ENCODE results near the gene CSRP1.
"Not testable (repeated sequence)": the region's sequence is repeated elsewhere in the genome, so short reads cannot be mapped to it uniquely, and the experiment has no call there.

CSRP1 gene

GRCh38 chr1:201506557-201507359, at the start of gene CSRP1:
Gene CSRP1, minus strand, starts transcription at chr1:201507123. Its CDS starts 10,820 bp downstream, at chr1:201496303.
- DNase-seq = peak; percentile 24

GRCh38 chr1:201555593-201555945, 48.6 kb upstream of the CSRP1 start:
- no peak for DNase-seq

DNA sequence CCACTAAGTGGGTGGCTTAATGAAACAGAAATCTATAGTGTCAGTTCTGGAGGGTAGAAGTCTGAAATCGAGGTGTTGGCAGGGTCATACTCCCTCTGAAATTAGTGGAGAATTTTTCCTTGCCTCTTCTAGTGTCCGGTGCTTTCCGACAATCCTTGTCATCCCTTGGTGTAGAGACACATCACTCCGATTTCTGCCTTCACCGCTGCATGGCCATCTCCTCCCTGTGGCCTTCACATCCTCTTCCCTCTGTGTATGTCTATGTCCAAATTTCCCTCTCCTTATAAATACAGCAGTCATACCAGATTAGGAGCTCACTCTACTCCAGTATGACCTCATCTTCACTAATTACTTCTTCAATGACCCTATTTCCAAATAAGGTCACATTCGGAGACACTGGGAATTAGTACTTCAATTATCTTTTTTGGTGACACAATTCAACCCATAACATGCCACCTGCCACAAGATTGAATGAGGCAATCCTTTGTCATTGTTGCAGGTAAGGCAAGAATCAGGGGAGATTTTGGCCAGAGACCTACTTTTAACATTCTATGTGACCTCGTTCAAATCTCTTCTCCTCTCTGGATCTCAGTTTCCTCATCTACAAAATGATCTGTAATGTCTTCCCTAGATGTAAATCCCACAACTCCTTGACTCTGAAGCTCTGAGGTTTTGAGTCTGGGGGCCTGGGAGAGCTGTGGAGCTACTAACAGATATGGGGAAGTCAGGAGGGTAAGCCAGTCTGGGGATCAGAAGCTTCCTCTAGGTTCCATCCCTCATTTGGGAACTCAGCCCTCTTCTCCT, 48.1 kb upstream of the CSRP1 start:
- DNase-seq = peak; percentile 18

- DNase-seq = no peak
These were observed 47.3 kb upstream of the CSRP1 start for GRCh38 chr1:201554190-201554600.

- no peak for DNase-seq
These were observed 46.7 kb upstream of the CSRP1 start for GRCh38 chr1:201553496-201554189.

DNA sequence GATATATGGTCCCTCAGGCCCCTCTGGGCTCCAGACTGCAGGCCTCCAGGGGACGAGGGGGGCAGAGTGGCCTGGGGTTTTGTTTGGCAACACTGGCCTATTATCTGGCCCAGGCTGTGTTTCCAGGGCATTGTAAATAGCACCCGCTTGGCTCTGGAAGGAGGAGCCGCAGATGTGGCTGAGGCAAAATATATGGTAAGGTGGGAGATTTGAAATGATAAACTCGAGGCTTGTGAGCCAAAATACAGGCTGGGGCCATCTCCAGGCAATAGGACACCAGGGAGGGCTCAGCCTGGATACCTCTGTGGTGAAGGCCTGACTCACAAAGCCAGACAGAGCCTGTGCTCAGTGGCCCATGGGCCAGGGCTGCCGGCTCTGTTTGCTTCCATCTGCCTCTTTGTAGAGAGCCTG, 46.0 kb upstream of the CSRP1 start:
- DNase-seq = no peak

GRCh38 chr1:201551877-201552731, 45.2 kb upstream of the CSRP1 start:
- DNase-seq = no peak

- no peak for DNase-seq
These were observed 44.2 kb upstream of the CSRP1 start for GRCh38 chr1:201551096-201551495.

GRCh38 chr1:201549522-201549921, 42.6 kb upstream of the CSRP1 start:
- DNase-seq = not testable (repeated sequence)

DNA sequence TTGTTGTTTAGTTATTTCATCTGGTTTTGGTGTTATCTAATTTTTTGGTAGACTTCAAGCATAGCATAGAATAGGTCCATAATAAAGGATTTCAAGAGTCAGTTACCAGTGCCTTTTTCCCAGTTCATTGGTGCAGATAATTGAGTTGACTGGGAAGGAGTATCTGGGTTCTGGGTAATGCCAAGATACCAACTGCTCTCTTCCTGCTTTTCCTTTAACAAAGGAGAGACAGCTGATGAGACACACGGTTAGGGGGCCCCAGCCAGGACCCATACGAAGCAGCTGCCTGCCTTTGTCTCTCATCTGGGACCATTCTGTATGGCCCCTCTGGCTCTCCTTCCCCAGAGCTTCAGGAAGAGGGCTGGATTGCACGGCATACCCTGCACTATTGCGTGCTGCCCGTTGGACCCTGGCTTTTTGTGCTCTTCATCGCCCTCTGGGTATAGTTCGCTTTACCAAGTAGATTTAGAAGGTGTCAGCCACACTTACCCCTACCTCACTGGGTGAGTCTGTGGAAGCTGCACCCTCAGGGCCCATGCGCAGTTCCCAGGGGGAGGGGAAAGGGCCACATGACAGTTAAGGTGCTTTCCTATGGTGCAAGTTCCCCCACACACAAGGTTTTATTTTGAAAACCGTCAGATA, 39.0 kb upstream of the CSRP1 start:
- no peak for DNase-seq

- DNase-seq = no peak
These were observed 37.8 kb upstream of the CSRP1 start for GRCh38 chr1:201544710-201545109.

- no peak for DNase-seq
These were observed 37.1 kb upstream of the CSRP1 start for GRCh38 chr1:201543871-201544642.

GRCh38 chr1:201542309-201543035, 35.5 kb upstream of the CSRP1 start:
- DNase-seq = no peak

DNA sequence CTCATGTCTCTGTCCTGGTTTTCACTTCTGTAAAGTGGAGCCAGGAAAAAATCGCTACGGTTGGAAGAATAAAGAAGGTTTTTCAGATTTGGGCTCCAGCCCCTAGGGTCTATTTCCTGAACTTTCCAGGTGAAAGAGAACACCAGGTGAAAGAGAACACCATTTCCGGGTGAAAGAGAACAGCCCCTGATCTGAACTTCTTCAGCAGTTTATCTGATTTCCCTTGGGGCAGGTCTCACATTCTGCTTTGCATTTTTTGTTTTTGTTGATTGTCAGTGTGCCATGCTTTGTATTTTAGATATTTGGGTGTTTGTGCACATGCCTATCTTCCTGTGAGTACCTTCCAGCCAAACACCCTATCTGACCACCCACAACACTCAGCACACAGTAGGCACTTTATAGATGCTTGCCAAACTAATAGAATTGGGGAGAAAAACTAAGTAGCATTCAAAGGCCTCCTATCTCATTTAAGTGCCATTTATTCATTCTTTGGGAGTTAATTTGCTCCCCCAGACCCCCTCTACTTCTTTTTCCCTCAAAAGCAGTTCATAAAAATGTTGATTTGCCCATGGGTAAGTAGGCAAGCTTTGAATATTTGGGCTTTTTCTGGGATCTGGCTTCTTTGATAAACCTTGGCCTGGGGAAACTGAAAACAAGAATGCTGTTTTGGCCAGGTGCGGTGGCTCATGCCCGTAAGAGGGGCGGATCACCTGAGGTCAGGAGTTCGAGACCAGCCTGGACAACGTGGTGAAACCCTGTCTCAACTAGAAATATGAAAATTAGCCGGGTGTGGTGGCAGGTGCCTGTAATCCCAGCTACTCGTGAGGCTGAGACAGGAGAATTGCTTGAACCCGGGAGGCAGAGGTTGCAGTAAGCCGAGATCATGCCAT, 34.2 kb upstream of the CSRP1 start:
- no peak for DNase-seq

DNA sequence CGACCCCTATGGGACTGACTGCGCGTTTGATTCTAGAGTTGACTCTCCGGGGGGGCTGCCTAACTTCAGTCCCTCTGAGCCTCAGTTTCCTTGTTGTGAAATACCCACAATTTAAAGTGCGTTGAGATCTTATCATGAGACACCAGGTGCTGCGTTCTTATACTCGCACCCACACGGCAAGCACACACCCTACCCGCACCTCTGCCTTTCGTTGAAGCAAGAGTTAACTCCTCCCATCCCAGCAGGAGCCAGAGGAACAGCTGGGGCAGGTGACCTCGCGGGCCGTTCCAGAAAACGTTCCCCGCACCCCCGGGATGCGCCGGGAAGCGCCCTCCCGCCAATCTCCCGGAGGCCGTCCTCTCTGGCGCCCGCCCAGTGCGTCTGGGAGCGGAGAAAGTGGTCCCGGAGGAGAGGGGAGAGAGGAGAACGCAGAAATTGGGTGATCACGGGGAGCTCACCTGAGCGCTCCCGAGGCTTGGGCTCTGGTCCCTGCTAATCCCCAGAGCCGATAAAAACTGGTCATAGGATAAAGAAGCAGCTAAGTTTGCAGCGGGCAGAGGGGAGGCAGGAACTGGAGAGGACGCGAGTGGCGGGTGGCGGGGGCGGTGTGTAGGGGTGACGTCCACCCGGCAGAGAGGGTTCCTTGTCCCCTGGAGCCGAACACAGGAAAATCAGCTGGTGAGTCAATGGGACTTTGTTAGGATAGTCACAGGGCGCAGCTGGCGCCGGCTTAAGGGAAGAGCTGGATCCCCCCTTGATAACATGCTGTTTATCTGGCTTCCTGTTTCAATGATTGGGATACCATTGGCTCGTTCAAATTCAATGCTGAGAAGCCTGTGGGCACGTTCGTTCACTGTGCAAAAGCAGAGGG, 32.9 kb upstream of the CSRP1 start:
- DNase-seq = peak; percentile 9

- DNase-seq = no peak
These were observed 32.0 kb upstream of the CSRP1 start, which contains the start of gene NAV1 for GRCh38 chr1:201538612-201539551. Gene NAV1, plus strand, starts transcription at chr1:201539127. Its CDS starts 83,758 bp downstream, at chr1:201622885.
